Mononuclear cell (primary cell): Measurements from ENCODE around the gene KCNK10. TPM values are rescaled to one million over a fixed set of nuclear protein-coding genes. Genes with fewer than 3 reads are reported as not detected.

Source experiments
- H3K27me3 ChIP-seq: 2 replicates; pipeline ENCODE4 v1.6.0; 2011; ENCODE audit warnings: low read length, control low read depth; ENCODE audit not compliant: insufficient read depth
- H3K4me1 ChIP-seq: 2 replicates; pipeline ENCODE4 v1.5.1; 2011; ENCODE audit warnings: mild to moderate bottlenecking, low read length, control low read depth; ENCODE audit not compliant: insufficient read depth
- H3K4me3 ChIP-seq: 2 replicates; pipeline ENCODE4 v1.5.1; 2011; ENCODE audit warnings: mild to moderate bottlenecking, low read length, moderate library complexity
- H3K9me3 ChIP-seq: 2 replicates; pipeline ENCODE4 v1.5.1; 2011; ENCODE audit warnings: low read depth, mild to moderate bottlenecking, control low read depth, low read length
- total RNA-seq: library from RNA; depleted of rRNA; stranded (reverse); fragments of >200 nt; gene quantifications from one replicate; pipeline ENCODE4 v1.2.3, GENCODE V29; 2012

KCNK10 gene
- total RNA-seq, 1 donor = 0.10 TPM

DNA sequence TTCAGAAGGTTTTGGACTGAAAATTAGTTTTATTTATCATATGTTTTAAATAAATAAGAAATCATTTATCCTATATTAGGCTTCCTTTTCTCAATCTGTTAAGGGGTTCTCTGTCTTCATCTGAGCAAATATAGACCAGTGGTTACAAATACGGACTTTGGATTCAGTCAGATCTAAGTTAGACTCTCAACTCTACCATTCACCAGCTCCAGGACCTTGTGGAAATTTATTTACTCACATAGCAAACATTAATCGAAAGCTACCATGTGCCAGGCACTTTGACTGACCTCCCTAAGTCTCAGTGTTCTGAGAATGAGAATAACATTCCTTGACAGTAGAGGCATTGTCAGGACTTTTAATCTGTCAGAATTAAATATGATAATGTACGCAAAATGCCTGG is 22.3 kb downstream of the KCNK10 start:
- H3K4me1 ChIP-seq = peaks cover 42% of the 10 kb centered on the region
- no peaks in the 10 kb centered on the region for H3K27me3 ChIP-seq
- H3K9me3 ChIP-seq = no peaks in the 10 kb centered on the region
- H3K4me3 ChIP-seq = no peak overlapping the region

- H3K4me3 ChIP-seq = no peak overlapping the region
- H3K27me3 ChIP-seq = no peaks in the 10 kb centered on the region
- no peaks in the 10 kb centered on the region for H3K9me3 ChIP-seq
- H3K4me1 ChIP-seq = peaks cover 42% of the 10 kb centered on the region
These were observed 23.1 kb downstream of the KCNK10 start for GRCh38 chr14:88299865-88300530.

DNA sequence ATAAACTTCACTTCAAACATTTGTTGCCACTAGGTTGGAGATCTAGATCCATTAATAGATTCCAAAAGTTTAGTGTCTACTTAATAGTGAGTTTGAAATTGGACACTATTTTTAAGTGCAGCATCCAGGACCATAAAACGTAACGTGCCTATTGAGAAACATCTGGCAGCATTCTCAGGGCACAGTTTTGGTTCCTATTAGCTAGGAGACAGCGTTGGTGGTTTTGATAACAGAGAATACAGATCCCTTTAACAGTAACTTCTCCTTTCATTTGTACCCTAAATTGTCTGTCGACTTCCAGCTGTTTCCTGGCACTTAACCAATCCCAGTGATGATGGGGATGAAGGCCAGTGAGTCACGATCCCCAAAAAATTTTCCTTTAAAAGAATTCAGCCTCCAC is 25.8 kb downstream of the KCNK10 start:
- Histone ChIP-seq H3K27me3 (no peaks in the 10 kb centered on the region), H3K4me1 (peaks cover 38% of the 10 kb centered on the region), H3K9me3 (no peaks in the 10 kb centered on the region), H3K4me3 (no peak overlapping the region)

DNA sequence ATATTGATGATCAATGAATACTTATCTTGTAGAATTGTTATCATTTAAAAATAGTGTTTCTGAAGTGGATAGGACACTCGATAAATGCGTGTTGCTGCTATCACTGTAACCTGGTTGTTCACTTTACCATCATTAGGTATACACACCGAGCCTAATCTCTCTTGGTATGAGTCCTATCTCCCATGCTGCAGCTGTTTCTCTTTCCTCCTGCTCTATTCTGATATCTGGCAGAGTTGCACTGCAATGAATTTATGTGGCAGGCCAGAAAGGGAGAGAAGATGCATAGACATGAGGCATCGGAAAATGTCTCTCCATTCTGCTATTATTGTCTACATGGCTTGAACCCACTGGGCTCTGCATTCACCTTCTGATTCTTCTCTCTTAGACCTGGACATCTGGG is 26.7 kb downstream of the KCNK10 start:
- peaks cover 33% of the 10 kb centered on the region for H3K4me1 ChIP-seq
- H3K27me3 ChIP-seq = no peaks in the 10 kb centered on the region
- H3K4me3 ChIP-seq = no peak overlapping the region
- H3K9me3 ChIP-seq = no peaks in the 10 kb centered on the region

GRCh38 chr14:88289996-88290395 is 33.1 kb downstream of the KCNK10 start:
- no peaks in the 10 kb centered on the region for H3K27me3 ChIP-seq
- no peaks in the 10 kb centered on the region for H3K9me3 ChIP-seq
- H3K4me1 ChIP-seq = no peaks in the 10 kb centered on the region
- H3K4me3 ChIP-seq = no peak overlapping the region

GRCh38 chr14:88289234-88289633 is 33.8 kb downstream of the KCNK10 start:
- Histone ChIP-seq H3K27me3 (no peaks in the 10 kb centered on the region), H3K4me1 (no peaks in the 10 kb centered on the region), H3K4me3 (no peak overlapping the region), H3K9me3 (no peaks in the 10 kb centered on the region)

DNA sequence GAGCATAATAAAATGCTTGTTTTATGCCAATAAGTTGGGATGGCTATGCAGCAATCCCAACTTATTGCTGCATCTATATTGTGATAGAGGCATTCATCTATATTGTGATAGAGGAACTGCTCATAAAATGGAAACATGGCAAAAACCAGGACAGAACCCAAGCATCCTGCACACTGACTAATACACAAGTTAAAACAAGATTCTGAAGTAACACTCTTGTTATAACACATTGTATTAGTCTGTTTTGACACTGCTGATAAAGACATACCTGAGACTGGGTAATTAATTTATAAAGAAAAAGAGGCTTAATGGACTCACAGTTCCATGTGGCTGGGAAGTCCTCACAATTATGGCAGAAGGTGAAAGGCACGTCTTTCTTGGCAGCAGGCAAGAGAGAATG is 36.8 kb downstream of the KCNK10 start:
- H3K4me1 ChIP-seq = no peaks in the 10 kb centered on the region
- no peaks in the 10 kb centered on the region for H3K27me3 ChIP-seq
- H3K9me3 ChIP-seq = no peaks in the 10 kb centered on the region
- H3K4me3 ChIP-seq = no peak overlapping the region

DNA sequence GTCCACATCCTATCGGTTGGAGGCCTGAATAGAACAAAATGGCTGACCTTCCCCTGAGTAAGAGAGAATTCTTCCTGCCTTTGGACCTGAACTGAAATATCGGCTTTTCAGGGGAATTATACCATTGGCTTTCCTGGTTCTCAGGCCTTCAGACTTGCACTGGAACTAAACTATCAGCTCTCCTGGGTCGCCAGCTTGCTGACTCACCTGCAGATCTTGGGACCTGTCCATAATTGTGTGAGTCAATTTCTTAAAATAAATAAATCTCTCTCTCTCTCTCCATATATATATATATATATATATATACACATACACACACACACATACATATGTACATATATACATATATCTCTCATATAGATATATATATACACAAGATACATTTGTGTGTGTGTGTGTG is 41.6 kb downstream of the KCNK10 start:
- H3K9me3 ChIP-seq = no peaks in the 10 kb centered on the region
- H3K4me1 ChIP-seq = no peaks in the 10 kb centered on the region
- H3K4me3 ChIP-seq = no peak overlapping the region
- no peaks in the 10 kb centered on the region for H3K27me3 ChIP-seq

GRCh38 chr14:88276923-88277596 is 46.0 kb downstream of the KCNK10 start:
- H3K27me3 ChIP-seq = no peaks in the 10 kb centered on the region
- no peaks in the 10 kb centered on the region for H3K4me1 ChIP-seq
- H3K9me3 ChIP-seq = no peaks in the 10 kb centered on the region
- no peak overlapping the region for H3K4me3 ChIP-seq

GRCh38 chr14:88272390-88273269 is 50.4 kb downstream of the KCNK10 start:
- Histone ChIP-seq H3K4me1 (no peaks in the 10 kb centered on the region), H3K27me3 (no peaks in the 10 kb centered on the region), H3K4me3 (no peak overlapping the region), H3K9me3 (no peaks in the 10 kb centered on the region)

- Histone ChIP-seq H3K27me3 (no peaks in the 10 kb centered on the region), H3K4me1 (no peaks in the 10 kb centered on the region), H3K9me3 (no peaks in the 10 kb centered on the region), H3K4me3 (no peak overlapping the region)
These were observed 51.9 kb downstream of the KCNK10 start for GRCh38 chr14:88271205-88271604.

DNA sequence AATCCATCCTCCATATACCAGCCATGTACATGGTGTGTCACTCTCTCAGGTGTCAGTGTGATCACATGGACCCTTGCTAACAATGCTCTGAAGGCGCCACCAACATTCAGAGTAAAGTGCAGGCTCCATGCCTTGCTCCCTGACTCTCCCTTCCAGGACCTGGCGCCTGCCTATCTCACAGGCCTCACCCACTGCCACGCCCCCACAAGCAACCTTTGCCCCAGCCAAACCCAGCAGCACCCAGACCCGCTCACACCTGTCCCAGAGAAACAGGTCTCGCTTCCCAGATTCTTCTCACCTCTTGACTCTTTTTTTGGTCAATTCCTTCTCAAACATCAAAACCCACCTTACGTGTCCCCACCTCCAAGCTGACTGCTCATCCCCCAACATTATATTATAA is 52.3 kb downstream of the KCNK10 start:
- H3K4me3 ChIP-seq = no peak overlapping the region
- H3K4me1 ChIP-seq = no peaks in the 10 kb centered on the region
- no peaks in the 10 kb centered on the region for H3K27me3 ChIP-seq
- H3K9me3 ChIP-seq = no peaks in the 10 kb centered on the region

GRCh38 chr14:88269806-88270420 is 53.2 kb downstream of the KCNK10 start:
- Histone ChIP-seq H3K27me3 (no peaks in the 10 kb centered on the region), H3K4me3 (no peak overlapping the region), H3K9me3 (no peaks in the 10 kb centered on the region), H3K4me1 (no peaks in the 10 kb centered on the region)

- no peaks in the 10 kb centered on the region for H3K4me1 ChIP-seq
- no peaks in the 10 kb centered on the region for H3K9me3 ChIP-seq
- H3K4me3 ChIP-seq = no peak overlapping the region
- H3K27me3 ChIP-seq = no peaks in the 10 kb centered on the region
These were observed 56.6 kb downstream of the KCNK10 start for GRCh38 chr14:88266474-88266873.

DNA sequence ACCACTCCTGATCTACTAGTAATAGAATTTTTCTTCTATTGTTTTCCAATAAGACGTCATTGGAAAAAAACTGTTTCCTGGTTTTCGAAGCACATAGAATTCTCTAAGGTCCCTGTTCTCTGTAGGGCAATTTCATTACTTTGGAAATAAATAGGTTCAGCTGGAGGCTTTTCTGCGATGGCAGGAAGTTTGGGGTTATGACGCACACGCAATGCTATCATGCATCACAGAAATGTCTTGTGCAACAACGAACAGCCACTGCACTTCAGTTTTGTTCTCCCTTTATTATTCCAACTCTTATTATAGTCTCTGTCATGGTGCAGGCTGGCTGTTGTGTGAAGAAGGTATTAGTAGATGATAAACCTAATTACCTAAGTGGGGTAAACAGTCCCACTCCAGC is 59.0 kb downstream of the KCNK10 start:
- Histone ChIP-seq H3K4me1 (no peaks in the 10 kb centered on the region), H3K27me3 (no peaks in the 10 kb centered on the region), H3K4me3 (no peak overlapping the region)

More for the DNA sequence above, 59.0 kb downstream of the KCNK10 start:
- H3K9me3 ChIP-seq = no peaks in the 10 kb centered on the region
